GM10266 (cell line): ENCODE data around the gene TCL1A.
"Not testable (repeated sequence)": the region's sequence is repeated elsewhere in the genome, so short reads cannot be mapped to it uniquely, and the experiment has no call there.

ENCODE experiments used
- DNase-seq: peaks from one replicate; pipeline ENCODE4 v3.0.0; 2012; ENCODE audit errors: extremely low spot score
- TF ChIP-seq, protein P1 (sequence below): IDR thresholded peaks from 2 replicates; pipeline ENCODE4 v1.5.1; 2012; ENCODE audit warnings: mild to moderate bottlenecking, low read depth; ENCODE audit not compliant: control insufficient read depth, insufficient read depth; ENCODE audit errors: missing control alignments

Gene TCL1A

DNA sequence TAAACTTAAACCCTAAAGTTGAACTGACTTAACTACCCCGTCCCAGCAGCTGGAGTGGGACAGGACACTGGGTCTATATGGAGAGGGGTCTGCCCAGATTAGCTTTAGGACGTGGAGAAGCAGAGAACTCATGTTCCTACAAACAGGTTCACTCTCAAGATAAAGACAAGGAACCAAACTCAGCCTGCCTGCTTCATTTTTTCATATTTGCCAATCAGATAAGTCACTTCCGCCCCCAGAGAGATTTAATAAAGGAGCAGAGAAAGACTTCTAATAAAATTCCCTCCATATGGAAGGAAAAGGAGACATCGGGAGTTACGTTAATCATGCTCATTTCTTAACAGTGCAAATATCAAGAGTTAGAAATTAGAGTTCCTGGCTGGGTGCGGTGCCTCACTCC is 42.2 kb upstream of the TCL1A start:
- TF ChIP-seq, protein P1, sequence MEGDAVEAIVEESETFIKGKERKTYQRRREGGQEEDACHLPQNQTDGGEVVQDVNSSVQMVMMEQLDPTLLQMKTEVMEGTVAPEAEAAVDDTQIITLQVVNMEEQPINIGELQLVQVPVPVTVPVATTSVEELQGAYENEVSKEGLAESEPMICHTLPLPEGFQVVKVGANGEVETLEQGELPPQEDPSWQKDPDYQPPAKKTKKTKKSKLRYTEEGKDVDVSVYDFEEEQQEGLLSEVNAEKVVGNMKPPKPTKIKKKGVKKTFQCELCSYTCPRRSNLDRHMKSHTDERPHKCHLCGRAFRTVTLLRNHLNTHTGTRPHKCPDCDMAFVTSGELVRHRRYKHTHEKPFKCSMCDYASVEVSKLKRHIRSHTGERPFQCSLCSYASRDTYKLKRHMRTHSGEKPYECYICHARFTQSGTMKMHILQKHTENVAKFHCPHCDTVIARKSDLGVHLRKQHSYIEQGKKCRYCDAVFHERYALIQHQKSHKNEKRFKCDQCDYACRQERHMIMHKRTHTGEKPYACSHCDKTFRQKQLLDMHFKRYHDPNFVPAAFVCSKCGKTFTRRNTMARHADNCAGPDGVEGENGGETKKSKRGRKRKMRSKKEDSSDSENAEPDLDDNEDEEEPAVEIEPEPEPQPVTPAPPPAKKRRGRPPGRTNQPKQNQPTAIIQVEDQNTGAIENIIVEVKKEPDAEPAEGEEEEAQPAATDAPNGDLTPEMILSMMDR, result no peak

DNA sequence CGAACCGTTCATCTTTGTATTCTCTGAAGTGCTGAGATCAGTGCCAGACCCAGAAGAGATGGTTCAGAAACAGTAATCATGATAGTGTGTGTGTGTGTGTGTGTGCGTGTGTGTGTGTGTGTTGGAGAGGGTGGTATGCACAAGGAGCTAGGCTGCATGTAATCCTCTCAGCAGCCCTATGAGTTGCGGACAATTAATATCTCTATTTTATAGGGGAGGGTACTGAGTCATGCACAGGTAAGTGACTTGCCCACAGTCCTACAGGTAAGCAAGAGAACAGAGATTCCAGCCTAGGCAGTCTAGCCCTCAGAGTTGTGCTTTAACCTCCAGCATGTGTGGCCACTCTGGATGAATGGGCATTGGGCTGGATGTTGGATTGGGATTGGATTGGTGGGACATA is 27.9 kb upstream of the TCL1A start:
- no peak for DNase-seq
- TF ChIP-seq, protein P1, result no peak

More for the DNA sequence above, 42.2 kb upstream of the TCL1A start:
- no peak for DNase-seq

GRCh38 chr14:95741038-95741490 is 27.1 kb upstream of the TCL1A start:
- no peak for DNase-seq
- TF ChIP-seq, protein P1, result no peak

DNA sequence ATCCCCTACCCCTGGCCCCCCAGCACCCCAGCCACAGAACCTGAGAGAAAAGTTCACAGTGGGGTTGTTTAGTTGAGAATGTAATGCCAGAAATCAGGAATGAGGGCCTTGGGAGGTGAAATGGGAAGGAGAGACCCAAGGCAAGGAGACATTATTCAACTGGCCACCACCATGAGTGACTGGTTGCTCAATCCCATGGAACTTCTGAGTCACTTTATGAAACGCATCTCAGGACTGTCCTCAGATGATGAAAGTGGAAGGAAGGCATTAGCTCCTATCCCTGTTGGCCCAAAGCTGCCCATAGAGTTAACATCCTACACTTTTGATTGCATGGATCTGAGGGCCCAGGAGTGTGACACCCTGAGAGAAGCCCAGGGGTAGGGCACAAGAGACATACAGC is 25.4 kb upstream of the TCL1A start:
- DNase-seq, result no peak
- TF ChIP-seq, protein P1, result no peak

- DNase-seq, result no peak
- TF ChIP-seq, protein P1, result no peak
Measured at GRCh38 chr14:95733212-95733611, 19.3 kb upstream of the TCL1A start.

GRCh38 chr14:95730126-95730525 is 16.2 kb upstream of the TCL1A start:
- DNase-seq, result no peak
- TF ChIP-seq, protein P1, result no peak

GRCh38 chr14:95729402-95730028 is 15.6 kb upstream of the TCL1A start:
- DNase-seq, result not testable (repeated sequence)
